GM18526 (cell line): ENCODE data around the gene SETDB1.

Experiments
- POLR2A ChIP-seq: IDR thresholded peaks from 3 replicates; pipeline ENCODE4 v1.6.1; 2011; ENCODE audit not compliant: insufficient read length; ENCODE audit errors: extremely low read depth

Gene SETDB1

GRCh38 chr1:151005729-151006319 is 79.7 kb downstream of the SETDB1 start:
- TF ChIP-seq POLR2A, result no peak

- TF ChIP-seq POLR2A, result no peak
Observed at GRCh38 chr1:151006327-151007052, 80.3 kb downstream of the SETDB1 start, which contains the start of gene MINDY1. Gene MINDY1, minus strand, starts transcription at chr1:151006902. Its CDS starts 4,285 bp downstream, at chr1:151002617.

DNA sequence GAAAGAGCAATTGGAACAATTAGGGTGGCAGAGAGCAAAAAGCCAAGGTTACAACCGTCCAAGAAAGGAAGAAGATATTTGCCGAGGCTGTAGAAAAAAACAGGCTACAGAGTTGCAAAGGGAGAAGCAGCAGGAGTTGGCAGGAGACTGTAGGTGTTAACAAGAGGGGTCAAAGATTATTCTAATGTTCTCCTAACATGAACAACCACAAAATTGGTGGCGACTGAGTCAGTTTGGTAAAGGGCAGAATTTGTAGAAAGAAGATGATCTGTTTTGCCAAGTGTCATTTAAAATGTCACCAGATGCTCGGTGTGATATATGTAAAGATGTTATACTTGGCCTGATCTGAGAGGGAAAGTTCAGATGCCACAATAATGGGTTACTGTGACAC is 81.7 kb downstream of the SETDB1 start:
- TF ChIP-seq POLR2A, result no peak

DNA sequence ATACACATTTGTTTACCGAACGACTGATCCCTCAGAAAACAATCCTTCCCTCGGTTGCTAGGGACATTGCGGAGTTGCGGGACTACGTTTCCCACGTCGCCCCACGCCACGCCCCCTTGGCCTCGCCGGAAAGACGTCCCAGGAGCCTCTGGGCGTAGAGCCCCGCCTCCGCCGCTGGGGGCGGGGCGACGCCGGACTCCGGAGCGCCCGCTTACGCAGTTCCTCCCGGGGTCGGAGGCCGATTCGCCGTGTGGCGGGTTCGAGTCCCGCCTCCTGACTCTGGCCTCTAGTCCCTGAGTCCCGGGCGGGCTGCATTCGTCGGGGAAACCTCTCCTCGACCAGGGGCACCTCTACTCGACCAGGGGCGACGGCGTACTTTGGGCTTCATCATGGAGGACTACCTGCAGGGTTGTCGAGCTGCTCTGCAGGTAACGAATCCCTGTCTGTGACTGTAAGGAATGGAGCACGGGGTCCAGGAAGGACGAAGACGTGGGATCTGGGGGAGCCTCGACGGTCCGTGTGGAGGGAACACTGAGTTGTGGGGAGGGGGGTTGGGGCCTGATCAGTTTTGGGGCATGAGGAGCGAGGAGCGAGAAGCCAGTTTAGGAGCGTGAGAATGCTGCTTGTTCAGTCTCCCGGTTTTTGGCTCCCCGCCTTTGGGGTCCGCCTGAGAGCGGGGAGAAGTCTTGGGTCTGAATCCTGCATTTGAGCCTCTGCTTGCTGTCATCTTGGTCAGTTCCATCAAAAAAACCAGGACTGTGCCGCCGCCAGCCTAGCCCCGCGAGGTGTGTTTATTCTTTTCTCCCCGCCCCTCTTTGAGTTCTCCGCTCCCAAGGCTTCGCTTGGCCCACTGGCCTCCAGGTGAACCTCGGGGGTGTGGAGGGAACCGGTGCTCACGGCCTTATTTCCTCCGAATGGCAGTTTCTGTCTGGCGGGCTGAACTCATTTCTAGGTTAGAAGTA is 82.4 kb downstream of the SETDB1 start, which contains the start of gene PRUNE1:
TSS of gene PRUNE1 (plus strand) at position 206 of the 962 bp plus-strand sequence. CDS start at position 390, 184 bp downstream.
- peak; percentile 35 for TF ChIP-seq POLR2A

DNA sequence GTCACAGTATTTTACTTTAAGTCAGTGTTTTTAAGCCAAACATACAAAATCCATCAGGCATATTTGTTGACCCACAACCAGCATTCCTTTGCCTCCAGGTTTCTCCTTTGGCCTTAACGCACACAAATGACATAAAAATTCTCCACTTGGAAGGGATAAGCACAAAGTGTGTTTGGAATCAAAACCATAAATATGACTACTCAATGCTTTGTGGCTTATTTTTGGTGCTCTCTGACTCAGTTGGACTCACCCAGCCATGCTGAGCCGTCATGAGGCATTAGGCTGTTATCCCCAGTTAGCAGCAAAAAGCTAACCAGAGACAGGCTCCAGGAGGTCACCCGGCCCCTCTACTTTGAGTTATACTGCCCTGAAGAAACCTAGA is 83.0 kb downstream of the SETDB1 start:
- TF ChIP-seq POLR2A, result no peak

DNA sequence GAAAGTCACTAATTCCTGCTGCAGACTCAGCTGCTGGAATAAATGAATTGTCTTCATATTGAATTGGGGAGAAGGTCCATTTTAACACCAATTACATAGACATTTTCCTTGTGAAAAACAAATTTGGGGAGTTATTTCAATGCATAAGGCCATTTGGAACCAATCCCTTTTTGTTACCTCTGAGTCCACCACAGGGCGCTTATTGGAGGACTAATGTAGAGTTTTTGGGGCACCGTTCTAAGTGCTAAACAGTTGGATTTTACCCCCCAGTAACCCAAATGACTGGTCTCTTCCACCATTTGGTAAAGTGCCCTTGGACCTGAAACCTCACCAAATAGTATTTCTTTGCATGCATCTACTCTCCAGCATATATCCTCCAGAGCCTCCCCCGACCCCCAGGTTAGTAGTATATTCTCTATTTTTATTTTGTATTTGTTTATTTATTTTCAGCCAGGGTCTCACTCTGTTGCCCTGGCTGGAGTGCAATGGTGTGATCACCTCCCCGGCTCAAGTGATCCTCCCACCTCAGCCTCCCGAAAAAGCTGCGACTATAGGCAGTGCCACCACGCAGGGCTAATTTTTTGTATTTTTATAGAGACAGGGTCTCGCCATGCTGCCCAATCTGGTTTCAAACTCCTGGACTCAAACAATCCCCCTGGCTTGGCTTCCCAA is 83.6 kb downstream of the SETDB1 start:
- no peak for TF ChIP-seq POLR2A

- TF ChIP-seq POLR2A, result no peak
Observed at GRCh38 chr1:151010346-151010726, 84.2 kb downstream of the SETDB1 start.

- no peak for TF ChIP-seq POLR2A
Observed at GRCh38 chr1:151011154-151011850, 85.1 kb downstream of the SETDB1 start.

DNA sequence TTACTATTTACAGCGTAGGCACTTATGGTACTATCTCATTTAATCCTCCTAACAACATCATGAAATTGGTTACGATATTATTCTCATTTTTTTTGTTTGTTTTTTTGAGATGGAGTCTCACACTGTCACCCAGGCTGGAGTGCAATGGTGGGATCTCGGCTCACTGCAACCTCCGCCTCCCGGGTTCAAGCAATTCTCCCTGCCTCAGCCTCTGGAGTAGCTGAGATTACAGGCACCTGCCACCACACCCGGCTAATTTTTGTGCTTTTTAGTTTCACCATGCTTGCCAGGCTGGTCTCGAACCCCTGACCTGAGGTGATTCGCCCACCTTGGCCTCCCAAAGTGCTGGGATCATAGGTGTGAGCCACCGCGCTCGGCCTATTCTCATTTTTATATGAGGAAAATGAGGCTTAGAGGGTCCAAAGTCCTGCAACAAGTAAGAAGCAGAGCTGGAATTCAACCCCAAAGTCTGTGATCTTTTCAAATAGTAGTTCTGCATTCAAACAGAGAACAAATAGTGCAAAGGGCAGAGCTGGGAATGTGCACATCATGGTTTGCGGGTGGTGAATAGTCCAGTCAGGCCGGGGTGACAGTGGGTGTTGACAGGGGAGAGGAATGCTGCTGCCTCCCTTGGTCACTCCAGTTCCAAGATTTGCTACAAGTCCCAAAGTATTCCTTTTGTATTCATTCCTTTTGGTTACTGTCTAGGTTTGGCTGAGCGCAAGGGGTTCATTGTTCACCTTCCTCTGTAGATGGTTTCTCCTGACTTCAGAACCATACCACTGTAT is 86.7 kb downstream of the SETDB1 start:
- no peak for TF ChIP-seq POLR2A

- TF ChIP-seq POLR2A, result no peak
Observed at GRCh38 chr1:151013518-151013917, 87.4 kb downstream of the SETDB1 start.
